NCI-H345 treated with DMSO at 0.1 percent for 48 hours (cell line): ENCODE results near the gene CATSPER1.
"Not testable (repeated sequence)": the region's sequence is repeated elsewhere in the genome, so short reads cannot be mapped to it uniquely, and the experiment has no call there.

ENCODE experiments used
- DNase-seq: peaks from one replicate; lab custom pipeline; 2025; ENCODE audit not compliant: unreplicated experiment; lab: John Stamatoyannopoulos, UW

Gene CATSPER1

GRCh38 chr11:66051766-66052663 is 25.7 kb upstream of the CATSPER1 start, which contains the start of gene SF3B2:
TSS of gene SF3B2 (plus strand) at chr11:66052364. CDS start at chr11:66052385, 21 bp downstream.
- DNase-seq: peak; percentile 93

GRCh38 chr11:66051371-66051765 is 25.1 kb upstream of the CATSPER1 start:
- DNase-seq: no peak

GRCh38 chr11:66050581-66051231 is 24.4 kb upstream of the CATSPER1 start:
- DNase-seq: no peak

- no peak for DNase-seq
Observed at GRCh38 chr11:66048547-66049323, 22.5 kb upstream of the CATSPER1 start, which contains the start of gene GAL3ST3. TSS of gene GAL3ST3 (minus strand) at chr11:66049161. CDS start at chr11:66045415, 3,746 bp downstream.

- DNase-seq: no peak
Observed at GRCh38 chr11:66047541-66048365, 21.5 kb upstream of the CATSPER1 start.

- no peak for DNase-seq
Observed at GRCh38 chr11:66046901-66047300, 20.6 kb upstream of the CATSPER1 start.

GRCh38 chr11:66045177-66045639 is 18.9 kb upstream of the CATSPER1 start:
- DNase-seq: peak; percentile 75

- DNase-seq: no peak
Observed at GRCh38 chr11:66044757-66045156, 18.5 kb upstream of the CATSPER1 start.

GRCh38 chr11:66042996-66043906 is 17.0 kb upstream of the CATSPER1 start:
- no peak for DNase-seq

- no peak for DNase-seq
Observed at GRCh38 chr11:66042227-66042995, 16.1 kb upstream of the CATSPER1 start.

- DNase-seq: no peak
Observed at GRCh38 chr11:66039765-66040164, 13.5 kb upstream of the CATSPER1 start.

- DNase-seq: no peak
Observed at GRCh38 chr11:66037327-66037726, 11.0 kb upstream of the CATSPER1 start.

- no peak for DNase-seq
Observed at GRCh38 chr11:66036334-66036710, 10.0 kb upstream of the CATSPER1 start.

- DNase-seq: no peak
Observed at GRCh38 chr11:66035653-66036333, 9.5 kb upstream of the CATSPER1 start.

- no peak for DNase-seq
Observed at GRCh38 chr11:66032957-66033735, 6.9 kb upstream of the CATSPER1 start.

GRCh38 chr11:66023186-66023440 is 3.2 kb downstream of the CATSPER1 start:
- not testable (repeated sequence) for DNase-seq

GRCh38 chr11:66022401-66023185 is 3.7 kb downstream of the CATSPER1 start:
- peak; percentile 23 for DNase-seq
